Activated T-helper 1 cell treated with anti-CD3 and anti-CD28 coated beads, Interleukin-2, amount 50 U/mL, for 16 hours (primary cell): ENCODE data around the gene RAET1G.
"Not testable (repeated sequence)": the region's sequence is repeated elsewhere in the genome, so short reads cannot be mapped to it uniquely, and the experiment has no call there.

Experiments used
- DNase-seq, 2 donors: peaks; one replicate each; pipeline ENCODE4 v3.0.0-alpha.2; 2020; ENCODE audit warnings: low read depth in 1 of 2, low spot score in 1 of 2

The RAET1G gene

GRCh38 chr6:149897855-149898744 lies 24.8 kb downstream of the RAET1G start, which contains the start of gene RAET1E:
Gene RAET1E (minus strand): TSS chr6:149898113. CDS start chr6:149890901, 7,212 bp downstream.
- DNase-seq, result no peak

DNA sequence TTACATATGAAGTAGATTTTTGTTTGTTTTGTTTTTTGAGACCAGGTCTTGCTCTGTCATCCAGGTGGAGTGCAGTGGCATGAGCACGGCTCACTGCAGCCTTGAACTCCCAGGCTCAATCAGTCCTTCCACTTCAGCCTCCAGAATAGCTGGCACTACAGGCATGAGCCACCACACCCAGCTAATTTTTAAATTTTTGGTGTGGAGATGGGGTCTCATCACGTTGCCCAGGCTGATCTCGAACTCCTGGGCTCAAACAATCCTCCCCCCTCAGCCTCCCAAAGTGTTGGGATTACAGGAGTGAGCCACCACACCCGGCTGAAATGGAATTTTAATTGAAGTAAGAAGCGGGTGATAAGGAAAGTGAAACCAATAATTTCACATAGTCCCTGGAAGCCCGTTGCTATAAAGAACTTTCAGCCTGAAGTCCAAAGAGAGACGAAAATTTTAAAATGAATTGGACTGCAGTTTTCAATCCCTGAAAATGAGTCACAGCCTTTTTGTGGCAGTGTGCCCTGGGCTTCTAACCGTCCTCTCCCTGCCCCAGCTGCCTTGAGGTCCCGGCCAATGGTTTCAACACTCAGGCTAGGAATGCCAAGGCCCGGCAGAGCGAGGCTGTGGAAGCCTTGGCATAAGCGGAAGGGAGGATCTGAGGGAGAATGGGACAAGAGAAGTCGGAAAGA lies 25.8 kb downstream of the RAET1G start:
- DNase-seq, result no peak

GRCh38 chr6:149896491-149896890 lies 26.4 kb downstream of the RAET1G start:
- no peak for DNase-seq

DNA sequence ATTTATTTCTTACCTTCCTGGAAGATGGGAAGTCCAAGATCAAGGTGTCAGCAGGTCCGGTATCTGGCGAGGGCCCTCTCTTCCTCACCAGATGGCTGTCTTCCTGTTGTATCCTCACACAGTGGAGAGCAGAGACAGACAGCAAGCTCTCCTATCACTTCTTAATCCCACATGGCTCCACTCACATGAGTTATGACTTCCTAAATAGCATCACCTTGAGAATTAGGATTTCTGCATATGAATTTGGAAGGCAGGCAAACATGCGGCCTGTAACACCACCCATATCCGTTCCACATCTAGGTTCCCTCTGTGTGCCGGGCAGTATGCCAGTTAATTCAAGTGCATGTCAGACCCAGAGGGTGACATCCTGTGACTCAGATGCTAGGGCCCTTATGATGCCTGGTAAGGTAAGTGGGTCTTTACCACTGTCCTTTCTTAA lies 27.1 kb downstream of the RAET1G start:
- DNase-seq, result no peak

- no peak for DNase-seq
Observed at GRCh38 chr6:149895048-149895590, 27.8 kb downstream of the RAET1G start.

GRCh38 chr6:149891864-149892263 lies 31.1 kb downstream of the RAET1G start:
- DNase-seq, result not testable (repeated sequence)

GRCh38 chr6:149891259-149891658 lies 31.7 kb downstream of the RAET1G start:
- no peak for DNase-seq

- DNase-seq, result no peak
Observed at GRCh38 chr6:149890629-149891045, 32.3 kb downstream of the RAET1G start.

DNA sequence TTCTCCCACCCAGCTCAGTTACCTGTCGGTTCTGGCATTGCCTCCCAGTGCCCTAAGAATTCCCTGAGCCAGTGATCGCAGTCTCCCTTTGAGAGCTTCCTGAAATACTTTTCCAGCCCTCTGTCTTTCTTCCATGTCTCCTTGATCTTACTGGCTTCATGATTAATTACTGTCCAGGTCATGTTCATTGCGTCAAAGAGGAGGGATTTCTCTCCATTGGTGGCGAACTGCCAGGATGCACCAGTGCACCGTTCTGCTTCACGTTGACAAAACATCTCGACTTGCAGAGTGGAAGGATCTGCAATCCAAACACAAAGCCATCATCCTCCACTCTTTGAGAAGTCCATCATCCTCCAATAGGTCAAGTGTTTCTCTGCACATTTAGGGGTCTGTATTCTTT lies 33.6 kb downstream of the RAET1G start:
- no peak for DNase-seq

GRCh38 chr6:149888659-149889058 lies 34.3 kb downstream of the RAET1G start:
- DNase-seq, result no peak

- DNase-seq, result no peak
Observed at GRCh38 chr6:149888093-149888492, 34.8 kb downstream of the RAET1G start.

- no peak for DNase-seq
Observed at GRCh38 chr6:149887343-149887742, 35.6 kb downstream of the RAET1G start.

DNA sequence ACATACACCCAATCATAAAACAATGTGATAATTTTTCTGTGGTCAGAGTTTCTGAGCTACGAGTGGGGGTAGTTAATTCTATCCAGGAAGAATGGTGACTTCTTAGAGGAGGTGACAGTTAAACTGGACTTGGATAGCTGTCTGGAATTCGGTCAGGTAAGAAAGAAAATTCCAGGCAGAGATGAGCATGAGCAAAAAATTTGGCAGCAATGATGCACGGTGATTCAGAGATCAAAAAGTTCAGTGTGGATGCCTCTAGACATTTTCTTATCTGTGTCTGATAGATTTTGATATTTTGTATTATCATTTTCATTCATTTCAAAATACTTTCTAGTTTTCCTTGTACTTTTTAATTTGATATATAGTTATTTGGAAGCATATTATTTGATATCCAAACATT lies 37.0 kb downstream of the RAET1G start:
- no peak for DNase-seq

GRCh38 chr6:149884617-149885016 lies 38.3 kb downstream of the RAET1G start:
- no peak for DNase-seq

- no peak for DNase-seq
Observed at GRCh38 chr6:149884215-149884614, 38.7 kb downstream of the RAET1G start.

DNA sequence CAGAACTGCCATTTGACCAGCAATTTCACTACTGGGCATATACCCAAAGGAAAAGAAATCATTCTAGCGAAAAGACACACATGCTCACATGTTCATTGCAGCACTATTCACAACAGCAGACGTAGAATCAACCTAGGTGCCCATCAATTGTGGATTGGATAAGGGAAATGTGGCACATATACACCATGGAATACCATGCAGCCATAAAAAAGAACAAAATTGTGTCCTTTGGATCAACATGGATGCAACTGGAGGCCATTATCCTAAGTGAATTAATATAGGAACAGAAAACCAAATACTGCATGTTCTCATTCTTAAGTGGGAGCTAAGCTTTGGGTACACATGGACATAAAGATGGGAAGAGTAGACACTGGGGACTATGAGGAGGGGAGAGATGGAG lies 41.1 kb downstream of the RAET1G start:
- no peak for DNase-seq

DNA sequence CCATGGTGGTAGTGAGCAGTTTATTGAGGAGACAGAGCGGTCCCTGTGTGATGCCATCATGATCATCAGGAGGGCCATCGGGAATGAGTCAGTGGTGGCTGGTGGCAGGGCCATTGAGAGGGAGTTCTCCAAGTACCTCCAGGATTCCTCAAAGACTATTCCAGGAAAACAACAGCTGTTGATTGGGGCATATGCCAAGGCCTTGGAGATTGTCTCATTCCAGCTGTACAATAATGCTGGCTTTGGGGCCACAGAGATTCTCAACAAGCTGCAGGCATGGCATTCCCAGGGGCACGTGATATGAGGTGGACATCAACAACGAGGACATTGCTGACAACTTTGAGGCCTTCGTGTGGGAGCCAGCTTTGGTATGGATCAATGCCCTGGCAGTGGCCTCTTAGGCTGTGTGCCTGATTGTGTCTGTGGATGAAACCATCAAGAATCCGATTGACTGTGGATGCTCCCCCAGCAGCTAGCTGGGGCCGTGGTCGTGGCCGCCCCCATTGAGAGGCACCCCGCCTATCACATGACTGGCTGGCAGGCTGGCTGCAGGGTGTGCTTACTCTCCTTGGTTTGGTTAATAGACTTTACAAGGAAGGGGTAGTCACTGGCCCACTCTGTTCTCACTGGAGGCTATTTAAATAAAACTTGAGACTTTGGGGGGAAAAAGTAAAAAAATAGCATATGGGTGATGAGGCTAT lies 41.7 kb downstream of the RAET1G start:
- no peak for DNase-seq

- no peak for DNase-seq
Observed at GRCh38 chr6:149877659-149878058, 45.3 kb downstream of the RAET1G start.

DNA sequence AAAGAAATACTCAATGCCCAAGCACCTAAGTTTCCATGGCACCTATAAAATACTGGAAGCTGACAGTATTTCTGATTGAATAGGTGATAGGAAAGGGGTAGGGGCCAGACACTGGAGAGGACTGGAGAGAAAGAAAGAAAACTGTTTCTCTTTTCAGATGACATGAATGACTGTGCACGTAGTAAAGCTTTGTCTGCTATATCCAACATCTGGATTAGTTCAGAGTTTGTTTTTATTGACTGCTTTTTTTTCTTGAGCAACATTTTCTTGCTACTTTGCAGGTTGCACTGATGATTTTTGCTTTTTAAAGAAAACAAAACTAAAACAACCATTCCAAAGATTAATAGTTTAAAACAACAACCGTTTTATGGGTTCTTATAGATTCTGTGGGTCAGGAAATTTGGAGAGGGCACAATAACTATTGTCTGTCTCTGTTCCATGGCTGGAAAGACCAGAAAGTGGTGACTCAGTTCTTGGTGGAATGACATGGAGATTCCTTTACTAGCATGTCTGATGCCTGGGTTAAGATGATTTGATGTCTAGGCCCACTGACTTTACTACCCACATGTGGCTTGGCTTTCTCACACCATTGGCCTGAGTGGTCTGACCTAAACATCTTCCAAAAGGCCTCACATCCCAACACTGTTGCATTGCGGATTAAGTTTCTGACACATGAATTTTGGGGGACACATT lies 46.5 kb downstream of the RAET1G start:
- DNase-seq, result no peak

- no peak for DNase-seq
Observed at GRCh38 chr6:149872233-149872632, 50.7 kb downstream of the RAET1G start.

GRCh38 chr6:149871182-149871581 lies 51.7 kb downstream of the RAET1G start:
- DNase-seq, result no peak
